GM12878 (cell line): Measurements from ENCODE around the gene QPCT.

Source experiments
- ATF7 ChIP-seq: fragments of 450-650 bp; IDR thresholded peaks from 2 replicates; pipeline ENCODE4 v1.6.1; 2016; ENCODE audit warnings: low read depth, mild to moderate bottlenecking
- CTCF ChIP-seq, 3 experiments: IDR thresholded peaks in 2 of 3; conservative IDR thresholded peaks in 1 of 3; 2 replicates each; pipeline ENCODE4 v1.5.1; 2011; ENCODE audit warnings: low read depth in 3 of 3, low read length in 3 of 3, mild to moderate bottlenecking in 3 of 3, control low read depth in 2 of 3, moderate library complexity in 2 of 3, inconsistent platforms in 1 of 3, mixed read lengths in 1 of 3; ENCODE audit not compliant: control insufficient read depth in 2 of 3, insufficient read depth in 1 of 3; ENCODE audit errors: extremely low read depth in 1 of 3
- EZH2 ChIP-seq: IDR thresholded peaks from 2 replicates; pipeline ENCODE4 v1.6.1; 2012; ENCODE audit warnings: low read depth, mild to moderate bottlenecking, control low read depth, inconsistent platforms, low read length, borderline replicate concordance; ENCODE audit not compliant: control insufficient read depth
- IRF4 ChIP-seq: IDR thresholded peaks from 2 replicates; pipeline ENCODE4 v1.6.1; 2011; ENCODE audit warnings: low read depth, low read length
- MTA2 ChIP-seq: fragments of 450-650 bp; IDR thresholded peaks from 2 replicates; pipeline ENCODE4 v1.6.1; 2016; ENCODE audit warnings: low read depth, mild to moderate bottlenecking, moderate library complexity
- RAD21 ChIP-seq: IDR thresholded peaks from 2 replicates; pipeline ENCODE4 v1.6.1; 2011; ENCODE audit warnings: mild to moderate bottlenecking, low read depth, low read length, moderate library complexity; ENCODE audit not compliant: insufficient read depth
- RCOR1 ChIP-seq: conservative IDR thresholded peaks from 2 replicates; pipeline ENCODE4 v1.6.1; 2012; ENCODE audit warnings: low read depth, low read length, improper control_type of control experiment

- TF ChIP-seq MTA2 (no peak), RAD21 (no peak), IRF4 (no peak), EZH2 (no peak), CTCF (IDR thresholded peaks at IDR 0.05 in 2 of 3, conservative IDR thresholded peaks at IDR 0.05 in 1 of 3; ENCODE audit: control insufficient read depth in 2 of 3, extremely low read depth in 1 of 3, insufficient read depth in 1 of 3, low read depth in 3 of 3, low read length in 3 of 3) (no peak), RCOR1 (no peak), ATF7 (no peak)
Measured at GRCh38 chr2:37400041-37400440, 55.6 kb downstream of the QPCT start.
